Putamen (tissue), 1 donor: ENCODE results near the gene SPATA6.
"Not testable (repeated sequence)": the region's sequence is repeated elsewhere in the genome, so short reads cannot be mapped to it uniquely, and the experiment has no call there.

Experiments used
- DNase-seq: peaks from one replicate; pipeline ENCODE4 v3.0.0-alpha.2; 2016; ENCODE audit warnings: low spot score

Gene SPATA6

GRCh38 chr1:48462716-48463302 is 9.2 kb downstream of the SPATA6 start:
- DNase-seq: no peak

GRCh38 chr1:48450505-48450904 is 21.5 kb downstream of the SPATA6 start:
- no peak for DNase-seq

- DNase-seq: no peak
Observed at GRCh38 chr1:48448932-48449331, 23.1 kb downstream of the SPATA6 start.

- DNase-seq: not testable (repeated sequence)
Observed at GRCh38 chr1:48444186-48444585, 27.8 kb downstream of the SPATA6 start.

- no peak for DNase-seq
Observed at GRCh38 chr1:48442864-48443619, 29.0 kb downstream of the SPATA6 start.

- DNase-seq: not testable (repeated sequence)
Observed at GRCh38 chr1:48440786-48441185, 31.2 kb downstream of the SPATA6 start.

- DNase-seq: no peak
Observed at GRCh38 chr1:48439380-48439779, 32.6 kb downstream of the SPATA6 start.

GRCh38 chr1:48437379-48437778 is 34.6 kb downstream of the SPATA6 start:
- DNase-seq: not testable (repeated sequence)

- not testable (repeated sequence) for DNase-seq
Observed at GRCh38 chr1:48435312-48436002, 36.5 kb downstream of the SPATA6 start.

- DNase-seq: no peak
Observed at GRCh38 chr1:48430832-48431231, 41.2 kb downstream of the SPATA6 start.

GRCh38 chr1:48422009-48422408 is 50.0 kb downstream of the SPATA6 start:
- DNase-seq: no peak

- no peak for DNase-seq
Observed at GRCh38 chr1:48418742-48419141, 53.3 kb downstream of the SPATA6 start.

- no peak for DNase-seq
Observed at GRCh38 chr1:48415050-48415449, 57.0 kb downstream of the SPATA6 start.

GRCh38 chr1:48414264-48414663 is 57.7 kb downstream of the SPATA6 start:
- no peak for DNase-seq

GRCh38 chr1:48405940-48406339 is 66.1 kb downstream of the SPATA6 start:
- no peak for DNase-seq

GRCh38 chr1:48405400-48405799 is 66.6 kb downstream of the SPATA6 start:
- DNase-seq: no peak

GRCh38 chr1:48402599-48402998 is 69.4 kb downstream of the SPATA6 start:
- DNase-seq: no peak

- DNase-seq: no peak
Observed at GRCh38 chr1:48396208-48396607, 75.8 kb downstream of the SPATA6 start.

GRCh38 chr1:48391926-48392325 is 80.1 kb downstream of the SPATA6 start:
- DNase-seq: no peak

- no peak for DNase-seq
Observed at GRCh38 chr1:48387409-48387808, 84.6 kb downstream of the SPATA6 start.

- DNase-seq: no peak
Observed at GRCh38 chr1:48374785-48375184, 97.2 kb downstream of the SPATA6 start.

GRCh38 chr1:48371598-48371997 is 100.4 kb downstream of the SPATA6 start:
- DNase-seq: no peak

- DNase-seq: no peak
Observed at GRCh38 chr1:48362901-48363300, 109.1 kb downstream of the SPATA6 start.
